ENCODE results near the gene TRIM43.
"Not testable (repeated sequence)": the region's sequence is repeated elsewhere in the genome, so short reads cannot be mapped to it uniquely, and the experiment has no call there.

Gene TRIM43

GRCh38 chr2:95640515-95641288, 48.9 kb downstream of the TRIM43 start:
- H3K27ac ChIP-seq; DNase-seq (ENCODE audit: low read depth, low spot score): not testable (repeated sequence)

GRCh38 chr2:95641289-95641575, 49.4 kb downstream of the TRIM43 start:
- not testable (repeated sequence) for DNase-seq (ENCODE audit: low read depth, low spot score); H3K27ac ChIP-seq

GRCh38 chr2:95641787-95642186, 50.0 kb downstream of the TRIM43 start:
- H3K27ac ChIP-seq; DNase-seq (ENCODE audit: low read depth, low spot score): not testable (repeated sequence)

- DNase-seq (ENCODE audit: low read depth, low spot score); H3K27ac ChIP-seq: not testable (repeated sequence)
Observed at GRCh38 chr2:95642360-95642759, 50.6 kb downstream of the TRIM43 start.

- H3K27ac ChIP-seq; DNase-seq (ENCODE audit: low read depth, low spot score): not testable (repeated sequence)
Observed at GRCh38 chr2:95642951-95643350, 51.1 kb downstream of the TRIM43 start.

- H3K27ac ChIP-seq; DNase-seq (ENCODE audit: low read depth, low spot score): not testable (repeated sequence)
Observed at GRCh38 chr2:95645312-95645711, 53.5 kb downstream of the TRIM43 start.

- not testable (repeated sequence) for H3K27ac ChIP-seq; DNase-seq (ENCODE audit: low read depth, low spot score)
Observed at GRCh38 chr2:95646274-95646994, 54.6 kb downstream of the TRIM43 start.

GRCh38 chr2:95648894-95649544, 57.2 kb downstream of the TRIM43 start:
- not testable (repeated sequence) for DNase-seq (ENCODE audit: low read depth, low spot score); H3K27ac ChIP-seq

All from epithelial cell of prostate (primary cell).